ENCODE results near the gene SBNO1.

Gene SBNO1

DNA sequence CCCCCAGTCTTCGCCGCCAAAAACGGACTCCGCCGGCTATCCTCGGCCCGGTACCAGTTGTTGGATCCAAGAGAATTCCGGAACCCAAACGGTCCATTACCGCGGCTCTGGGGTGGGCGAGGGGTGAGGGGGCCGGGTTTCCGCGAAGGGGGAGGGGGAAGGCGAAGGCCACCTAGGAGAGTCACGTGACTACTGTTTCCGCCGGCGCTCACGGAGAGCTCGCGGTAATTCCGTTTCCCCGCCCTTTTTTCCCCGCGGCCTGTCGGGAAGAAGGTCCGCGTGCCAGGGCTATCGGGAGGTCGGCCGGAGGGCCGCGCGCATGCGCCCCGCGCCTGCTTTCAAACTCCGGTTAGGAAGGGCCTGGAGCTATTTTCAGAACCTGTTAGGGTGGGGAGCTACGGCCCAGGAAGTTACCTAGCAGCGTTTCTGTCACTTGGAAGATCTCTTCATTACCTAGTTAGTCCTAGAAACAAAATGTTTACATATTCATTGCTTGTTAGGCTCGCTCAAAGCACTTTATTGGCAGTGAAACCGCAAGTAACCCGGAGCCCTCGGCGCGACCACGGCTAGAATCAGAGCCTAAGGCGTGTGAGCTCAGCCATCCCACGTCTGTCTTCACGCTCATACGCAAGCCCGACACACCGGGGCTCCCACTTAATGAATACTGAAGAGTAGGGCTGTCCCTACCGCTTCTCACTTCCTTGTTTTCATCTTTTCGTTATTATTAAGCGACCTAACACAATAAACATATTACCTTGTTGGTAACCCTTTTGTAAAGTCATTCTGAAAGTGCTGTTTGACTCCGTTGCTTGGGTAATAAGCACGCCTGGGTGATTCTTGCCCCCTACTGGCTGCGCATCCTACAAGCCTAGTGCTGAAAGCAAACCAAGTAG, 624 bp upstream of the SBNO1 start:
- peak overlapping the region; percentile 78 for H3K4me3 ChIP-seq (ENCODE audit: low read length)
- no peaks in the 10 kb centered on the region for H3K27me3 ChIP-seq (ENCODE audit: insufficient read depth, low read length)
- no peaks in the 10 kb centered on the region for H3K36me3 ChIP-seq (ENCODE audit: insufficient read depth, low read length)
- peaks cover 7% of the 10 kb centered on the region; the same call in 1 of the 2 replicates for H3K4me1 ChIP-seq (ENCODE audit: insufficient read depth, low read length)
- H3K27ac ChIP-seq (ENCODE audit: low read depth, low read length): peak overlapping the region; percentile 98
- no peaks in the 10 kb centered on the region for H3K9me3 ChIP-seq (ENCODE audit: insufficient read depth, low read depth, low read length)
- peak overlapping the region; percentile 81 for H3K9ac ChIP-seq (ENCODE audit: low read depth, low read length)
- 1% methylated on average over 61 of the region's 61 CpGs for WGBS

DNA sequence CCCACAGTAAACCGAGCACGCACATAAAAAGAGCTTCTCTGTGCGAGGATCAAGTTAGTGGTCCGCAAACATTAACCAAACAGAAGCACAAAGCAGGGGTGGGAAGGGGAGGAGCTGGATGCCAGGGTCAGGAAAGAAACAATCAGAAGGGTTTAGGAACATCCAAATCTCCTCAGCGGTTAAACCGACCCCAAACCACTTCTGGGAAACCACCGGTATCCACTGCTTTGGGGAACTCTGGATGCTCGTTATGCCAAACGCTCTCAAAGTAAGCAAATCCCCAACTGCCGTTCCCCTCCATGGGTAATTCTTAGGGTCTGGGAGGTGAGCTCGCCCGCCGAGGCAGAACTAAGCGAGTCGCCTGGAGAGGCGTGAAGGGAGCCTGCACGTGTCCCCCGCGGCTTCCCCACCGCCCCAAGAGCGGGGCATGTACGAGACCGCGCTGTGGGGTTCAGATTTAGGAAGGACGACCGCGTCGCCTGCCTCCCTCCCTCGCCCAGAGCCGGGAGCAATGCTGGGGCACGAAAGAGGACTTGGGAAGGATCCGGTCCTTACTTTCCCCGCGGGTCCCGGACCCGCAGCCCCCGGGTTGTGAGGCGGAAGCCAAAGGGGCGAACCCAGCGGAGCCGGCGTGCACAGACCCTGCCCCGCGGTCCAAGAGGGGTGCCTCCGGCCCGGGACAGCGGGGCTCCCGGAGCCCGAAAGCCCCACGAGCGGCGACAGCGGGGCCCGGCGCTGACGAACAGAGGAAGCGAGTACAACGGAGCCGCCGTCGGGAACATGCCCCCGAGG, 711 bp downstream of the SBNO1 start:
- peak overlapping the region; percentile 92 for H3K9ac ChIP-seq (ENCODE audit: low read depth, low read length)
- H3K36me3 ChIP-seq (ENCODE audit: insufficient read depth, low read length): peaks cover 4% of the 10 kb centered on the region; the same call in 1 of the 2 replicates
- H3K27me3 ChIP-seq (ENCODE audit: insufficient read depth, low read length): no peaks in the 10 kb centered on the region
- H3K4me1 ChIP-seq (ENCODE audit: insufficient read depth, low read length): peaks cover 7% of the 10 kb centered on the region; the same call in 1 of the 2 replicates
- no peaks in the 10 kb centered on the region for H3K9me3 ChIP-seq (ENCODE audit: insufficient read depth, low read depth, low read length)
- WGBS: under 1% methylated on average over 62 of the region's 62 CpGs
- peak overlapping the region; percentile 78 for H3K4me3 ChIP-seq (ENCODE audit: low read length)
- peak overlapping the region; percentile 84 for H3K27ac ChIP-seq (ENCODE audit: low read depth, low read length)

DNA sequence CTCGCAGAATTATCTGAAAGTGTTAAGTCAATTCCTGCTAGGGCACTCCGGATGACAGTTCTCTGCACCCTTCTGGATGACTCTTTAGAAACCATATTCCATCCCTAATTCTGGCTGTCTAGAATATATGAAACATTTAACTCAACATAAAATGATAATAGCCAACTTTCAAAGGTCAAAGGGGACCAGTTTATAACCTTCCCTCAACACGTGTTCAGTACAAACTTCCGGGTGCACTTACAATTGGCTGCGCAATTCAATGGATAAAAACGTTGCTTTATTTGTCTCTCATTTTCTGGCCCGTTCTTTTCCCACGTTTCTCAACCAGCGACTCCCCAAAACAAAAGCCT, 1.3 kb downstream of the SBNO1 start:
- H3K36me3 ChIP-seq (ENCODE audit: insufficient read depth, low read length): peaks cover 6% of the 10 kb centered on the region; the same call in 1 of the 2 replicates
- WGBS: 14% methylated on average over 9 of the region's 9 CpGs
- peak overlapping the region; percentile 92 for H3K9ac ChIP-seq (ENCODE audit: low read depth, low read length)
- peaks cover 7% of the 10 kb centered on the region; the same call in 1 of the 2 replicates for H3K4me1 ChIP-seq (ENCODE audit: insufficient read depth, low read length)
- no peaks in the 10 kb centered on the region for H3K27me3 ChIP-seq (ENCODE audit: insufficient read depth, low read length)
- H3K9me3 ChIP-seq (ENCODE audit: insufficient read depth, low read depth, low read length): no peaks in the 10 kb centered on the region
- peak overlapping the region; percentile 84; the same call in 1 of the 2 replicates for H3K27ac ChIP-seq (ENCODE audit: low read depth, low read length)
- peak overlapping the region; percentile 78 for H3K4me3 ChIP-seq (ENCODE audit: low read length)

DNA sequence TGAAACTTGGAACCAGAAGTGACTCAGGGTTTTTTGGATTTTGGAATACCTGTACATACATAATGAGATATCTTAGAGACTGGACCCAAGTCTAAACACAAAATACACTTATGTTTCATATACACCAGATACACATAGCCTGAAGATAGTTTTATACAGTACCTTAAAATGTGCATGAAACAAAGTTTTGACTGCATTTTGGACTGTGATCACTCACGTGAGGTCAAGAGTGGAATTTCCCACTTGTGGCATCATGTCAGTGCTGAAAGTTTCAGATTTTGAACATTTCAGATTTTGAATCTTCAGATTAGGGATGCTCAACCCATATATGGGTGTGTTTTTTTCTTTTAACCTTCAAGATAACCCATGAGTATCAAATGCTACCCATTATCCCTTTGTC, 6.6 kb downstream of the SBNO1 start:
- Histone ChIP-seq H3K27me3 (ENCODE audit: insufficient read depth, low read length) (no peaks in the 10 kb centered on the region), H3K27ac (ENCODE audit: low read depth, low read length) (no peak overlapping the region), H3K4me1 (ENCODE audit: insufficient read depth, low read length) (peaks cover 4% of the 10 kb centered on the region; the same call in 1 of the 2 replicates), H3K9me3 (ENCODE audit: insufficient read depth, low read depth, low read length) (no peaks in the 10 kb centered on the region), H3K36me3 (ENCODE audit: insufficient read depth, low read length) (peaks cover 14% of the 10 kb centered on the region), H3K4me3 (ENCODE audit: low read length) (no peak overlapping the region), H3K9ac (ENCODE audit: low read depth, low read length) (no peak overlapping the region)
- WGBS: 92% methylated on average over 1 of the region's 1 CpG

DNA sequence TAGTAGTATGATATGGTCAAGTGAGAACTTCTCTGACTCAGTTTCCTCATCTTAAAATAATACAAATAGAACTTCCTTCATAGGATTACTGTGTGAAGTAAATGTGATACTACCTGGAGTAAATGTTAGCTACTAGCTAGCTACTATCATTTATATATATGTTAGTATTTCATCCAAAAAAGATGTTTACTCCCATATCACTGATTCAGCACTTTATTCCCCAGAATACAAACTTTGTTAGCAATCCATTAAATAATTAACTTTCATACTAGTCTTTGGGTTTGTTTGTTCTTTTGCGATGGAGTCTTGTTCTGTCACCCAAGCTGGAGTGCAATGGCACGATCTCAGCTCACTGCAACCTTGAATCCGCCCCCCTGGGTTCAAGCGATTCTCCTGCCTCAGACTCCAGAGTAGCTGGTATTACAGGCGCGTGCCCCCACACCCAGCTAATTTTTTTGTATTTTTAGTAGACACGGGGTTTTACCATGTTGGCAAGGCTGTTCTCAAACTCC, 8.4 kb downstream of the SBNO1 start:
- Histone ChIP-seq H3K9me3 (ENCODE audit: insufficient read depth, low read depth, low read length) (no peaks in the 10 kb centered on the region), H3K4me1 (ENCODE audit: insufficient read depth, low read length) (no peaks in the 10 kb centered on the region), H3K27ac (ENCODE audit: low read depth, low read length) (no peak overlapping the region), H3K9ac (ENCODE audit: low read depth, low read length) (no peak overlapping the region), H3K4me3 (ENCODE audit: low read length) (no peak overlapping the region), H3K27me3 (ENCODE audit: insufficient read depth, low read length) (no peaks in the 10 kb centered on the region), H3K36me3 (ENCODE audit: insufficient read depth, low read length) (peaks cover 14% of the 10 kb centered on the region)
- WGBS: 97% methylated on average over 6 of the region's 7 CpGs

DNA sequence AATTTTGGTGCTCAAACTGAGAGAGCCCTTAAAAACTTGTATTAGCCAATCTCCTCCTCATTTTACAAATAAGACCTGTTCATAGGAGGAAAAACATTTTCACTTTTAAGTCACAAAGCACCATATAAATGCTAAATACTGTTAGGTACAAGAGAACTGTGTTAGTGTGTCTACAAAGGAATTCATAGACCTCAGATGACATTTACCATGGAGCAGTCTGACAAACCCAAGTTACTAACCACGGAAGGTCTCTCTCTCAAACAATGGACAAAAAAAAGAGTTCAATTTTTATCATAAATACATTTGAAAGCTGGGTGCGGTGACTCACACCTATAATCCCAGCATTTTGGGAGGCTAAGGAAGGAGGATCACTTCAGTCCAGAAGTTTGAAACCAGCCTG, 10.0 kb downstream of the SBNO1 start:
- Histone ChIP-seq H3K27me3 (ENCODE audit: insufficient read depth, low read length) (no peaks in the 10 kb centered on the region), H3K36me3 (ENCODE audit: insufficient read depth, low read length) (peaks cover 19% of the 10 kb centered on the region), H3K9ac (ENCODE audit: low read depth, low read length) (no peak overlapping the region), H3K4me3 (ENCODE audit: low read length) (no peak overlapping the region), H3K27ac (ENCODE audit: low read depth, low read length) (no peak overlapping the region), H3K9me3 (ENCODE audit: insufficient read depth, low read depth, low read length) (no peaks in the 10 kb centered on the region), H3K4me1 (ENCODE audit: insufficient read depth, low read length) (no peaks in the 10 kb centered on the region)
- WGBS: 97% methylated on average over 2 of the region's 2 CpGs

DNA sequence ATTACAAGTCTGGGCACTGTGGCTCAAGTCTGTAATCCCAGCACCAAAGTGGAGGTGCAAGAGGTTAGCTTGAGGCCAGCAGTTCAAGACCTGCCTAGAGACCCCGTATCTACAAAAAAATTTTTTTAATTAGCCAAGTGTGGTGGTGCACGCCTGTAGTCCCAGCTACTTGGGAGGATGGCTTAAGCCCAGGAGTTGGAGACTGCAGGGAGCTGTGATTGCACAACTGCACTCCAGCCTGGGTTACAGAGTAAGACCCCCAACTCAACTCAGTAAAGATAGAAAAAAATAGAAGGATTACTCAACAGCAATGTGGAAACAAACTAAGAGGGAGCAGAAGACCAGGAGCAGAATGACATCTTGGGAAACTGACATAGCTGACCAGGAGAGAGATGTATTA, 13.3 kb downstream of the SBNO1 start:
- H3K27ac ChIP-seq (ENCODE audit: low read depth, low read length): no peak overlapping the region
- peaks cover 33% of the 10 kb centered on the region for H3K36me3 ChIP-seq (ENCODE audit: insufficient read depth, low read length)

DNA sequence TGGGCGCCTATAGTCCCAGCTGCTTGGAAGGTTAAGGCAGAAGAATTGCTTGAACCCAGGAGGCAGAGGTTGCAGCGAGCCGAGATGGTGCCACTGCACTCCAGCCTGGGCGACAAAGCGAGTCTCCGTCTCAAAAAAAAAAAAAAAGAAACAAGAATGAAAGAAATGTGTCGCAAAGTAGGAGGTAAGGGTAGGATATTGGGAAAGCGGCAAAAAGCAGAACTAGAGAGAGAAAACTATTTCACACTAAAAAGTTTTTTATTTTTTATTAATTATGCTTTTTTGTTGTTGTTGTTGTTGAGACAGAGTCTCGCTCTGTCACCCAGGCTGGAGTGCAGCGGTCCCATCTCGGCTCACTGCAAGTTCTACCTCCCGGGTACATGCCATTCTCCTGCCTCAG, 17.7 kb downstream of the SBNO1 start:
- H3K36me3 ChIP-seq (ENCODE audit: insufficient read depth, low read length): peaks cover 70% of the 10 kb centered on the region
- no peak overlapping the region for H3K4me3 ChIP-seq (ENCODE audit: low read length)
- H3K27ac ChIP-seq (ENCODE audit: low read depth, low read length): no peak overlapping the region
- H3K4me1 ChIP-seq (ENCODE audit: insufficient read depth, low read length): no peaks in the 10 kb centered on the region
- H3K9me3 ChIP-seq (ENCODE audit: insufficient read depth, low read depth, low read length): no peaks in the 10 kb centered on the region
- no peaks in the 10 kb centered on the region for H3K27me3 ChIP-seq (ENCODE audit: insufficient read depth, low read length)
- no peak overlapping the region for H3K9ac ChIP-seq (ENCODE audit: low read depth, low read length)
- WGBS: 95% methylated on average over 10 of the region's 12 CpGs

More for the DNA sequence above, 13.3 kb downstream of the SBNO1 start:
- 100% methylated on average over 2 of the region's 2 CpGs for WGBS
- H3K4me3 ChIP-seq (ENCODE audit: low read length): no peak overlapping the region
- H3K9ac ChIP-seq (ENCODE audit: low read depth, low read length): no peak overlapping the region; the same call in 1 of the 2 replicates
- H3K4me1 ChIP-seq (ENCODE audit: insufficient read depth, low read length): no peaks in the 10 kb centered on the region
- H3K27me3 ChIP-seq (ENCODE audit: insufficient read depth, low read length): no peaks in the 10 kb centered on the region
- no peaks in the 10 kb centered on the region for H3K9me3 ChIP-seq (ENCODE audit: insufficient read depth, low read depth, low read length)

DNA sequence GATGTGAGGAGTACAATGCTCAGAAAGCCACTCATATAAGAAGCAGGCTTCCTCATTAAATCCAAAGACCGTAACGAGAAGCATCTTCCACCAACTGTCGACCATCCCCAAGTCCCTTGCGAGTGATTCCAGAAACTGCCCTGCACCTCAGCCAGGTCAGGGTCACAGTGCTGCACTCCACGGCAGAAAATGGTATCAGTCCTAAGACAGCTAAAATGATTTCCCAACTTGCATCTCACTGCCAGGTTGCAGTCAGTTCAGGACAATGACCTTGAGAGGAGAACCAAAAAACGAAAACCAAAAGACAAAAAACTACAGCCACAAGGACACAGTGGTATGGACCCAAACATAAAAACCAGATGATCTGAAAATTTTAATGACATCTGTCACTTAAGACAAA, 20.6 kb downstream of the SBNO1 start:
- Histone ChIP-seq H3K36me3 (ENCODE audit: insufficient read depth, low read length) (peaks cover 84% of the 10 kb centered on the region), H3K27ac (ENCODE audit: low read depth, low read length) (no peak overlapping the region), H3K4me3 (ENCODE audit: low read length) (no peak overlapping the region), H3K9ac (ENCODE audit: low read depth, low read length) (no peak overlapping the region), H3K4me1 (ENCODE audit: insufficient read depth, low read length) (no peaks in the 10 kb centered on the region), H3K27me3 (ENCODE audit: insufficient read depth, low read length) (no peaks in the 10 kb centered on the region), H3K9me3 (ENCODE audit: insufficient read depth, low read depth, low read length) (no peaks in the 10 kb centered on the region)
- WGBS: 97% methylated on average over 6 of the region's 6 CpGs

DNA sequence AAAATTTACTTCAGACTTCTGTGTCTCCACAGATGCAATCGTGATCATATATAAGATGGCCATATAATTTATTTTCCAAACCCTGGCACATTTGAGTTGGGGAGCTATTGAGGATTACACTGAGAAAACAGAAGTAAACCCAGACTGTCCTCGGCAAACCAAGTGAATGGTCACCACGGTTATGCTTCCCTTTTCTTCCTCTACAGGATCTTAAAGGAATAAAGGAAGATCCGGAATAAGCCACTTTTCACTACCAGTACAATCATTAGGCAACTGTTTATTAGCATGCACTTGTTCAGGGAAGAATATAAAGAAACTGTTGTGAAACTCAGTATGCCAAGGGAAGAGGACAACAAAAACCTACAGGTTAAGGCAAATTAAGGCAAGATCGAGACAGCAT, 27.6 kb downstream of the SBNO1 start:
- H3K27me3 ChIP-seq (ENCODE audit: insufficient read depth, low read length): no peaks in the 10 kb centered on the region
- H3K9ac ChIP-seq (ENCODE audit: low read depth, low read length): no peak overlapping the region
- no peaks in the 10 kb centered on the region for H3K4me1 ChIP-seq (ENCODE audit: insufficient read depth, low read length)
- H3K4me3 ChIP-seq (ENCODE audit: low read length): no peak overlapping the region
- H3K9me3 ChIP-seq (ENCODE audit: insufficient read depth, low read depth, low read length): no peaks in the 10 kb centered on the region
- H3K27ac ChIP-seq (ENCODE audit: low read depth, low read length): no peak overlapping the region
- peaks cover 81% of the 10 kb centered on the region for H3K36me3 ChIP-seq (ENCODE audit: insufficient read depth, low read length)
- 92% methylated on average over 4 of the region's 5 CpGs for WGBS

DNA sequence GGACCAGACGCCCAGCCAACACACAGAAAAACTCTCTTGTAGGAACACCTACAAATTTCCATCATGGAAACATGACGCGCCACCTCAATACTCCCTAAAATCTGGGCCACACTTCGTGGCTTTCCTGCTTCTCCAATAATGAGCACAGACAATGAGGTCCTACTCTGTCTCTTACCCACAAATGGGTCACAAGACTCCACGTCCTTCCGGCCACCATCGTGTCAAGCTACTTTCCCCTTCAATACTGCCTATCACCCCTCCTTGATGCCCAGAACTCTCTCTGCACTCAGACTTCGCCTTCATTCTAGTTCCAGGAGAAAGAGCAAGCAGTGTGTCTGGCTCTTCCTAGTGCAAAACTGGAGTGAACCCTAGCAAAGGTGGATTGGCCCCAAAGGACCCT, 28.1 kb downstream of the SBNO1 start:
- Histone ChIP-seq H3K4me3 (ENCODE audit: low read length) (no peak overlapping the region), H3K36me3 (ENCODE audit: insufficient read depth, low read length) (peaks cover 77% of the 10 kb centered on the region), H3K27ac (ENCODE audit: low read depth, low read length) (no peak overlapping the region), H3K9ac (ENCODE audit: low read depth, low read length) (no peak overlapping the region), H3K9me3 (ENCODE audit: insufficient read depth, low read depth, low read length) (no peaks in the 10 kb centered on the region), H3K4me1 (ENCODE audit: insufficient read depth, low read length) (no peaks in the 10 kb centered on the region), H3K27me3 (ENCODE audit: insufficient read depth, low read length) (no peaks in the 10 kb centered on the region)
- WGBS: 93% methylated on average over 8 of the region's 8 CpGs

All from HUES64 (cell line).